HS-27A (cell line): ENCODE measurements around the gene TSPAN9.
A peak's percentile ranks its signal among the peaks of the same experiment; 100 is the strongest.

Experiments
- DNase-seq: peaks from one replicate; pipeline ENCODE4 v3.0.0-alpha.2; 2012; ENCODE audit warnings: low read depth, missing footprints

The TSPAN9 gene

GRCh38 chr12:3296409-3296701, 219.2 kb downstream of the TSPAN9 start:
- DNase-seq, result no peak

DNA sequence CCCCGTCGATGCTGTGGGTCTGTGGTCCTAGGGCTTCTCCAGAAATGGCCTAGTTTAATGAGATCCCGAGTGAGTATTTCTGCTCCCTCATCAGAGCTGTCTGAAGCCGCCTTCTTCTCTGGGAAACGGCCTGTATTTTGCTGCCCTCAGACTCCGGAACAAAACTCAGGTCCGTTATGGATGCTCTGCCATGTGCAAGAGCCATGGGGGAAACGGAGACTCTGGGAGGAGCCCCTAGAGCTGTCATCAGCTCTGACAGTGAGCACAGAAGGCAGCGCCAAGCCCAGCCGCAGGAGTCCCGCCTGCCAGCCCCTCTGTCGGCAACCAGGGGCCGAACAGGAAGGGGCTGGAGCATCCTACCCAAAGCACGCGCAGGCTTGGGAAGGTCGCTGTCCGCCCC, 221.4 kb downstream of the TSPAN9 start:
- DNase-seq, result no peak

GRCh38 chr12:3299929-3300832, 223.0 kb downstream of the TSPAN9 start:
- DNase-seq, result peak; percentile 99

DNA sequence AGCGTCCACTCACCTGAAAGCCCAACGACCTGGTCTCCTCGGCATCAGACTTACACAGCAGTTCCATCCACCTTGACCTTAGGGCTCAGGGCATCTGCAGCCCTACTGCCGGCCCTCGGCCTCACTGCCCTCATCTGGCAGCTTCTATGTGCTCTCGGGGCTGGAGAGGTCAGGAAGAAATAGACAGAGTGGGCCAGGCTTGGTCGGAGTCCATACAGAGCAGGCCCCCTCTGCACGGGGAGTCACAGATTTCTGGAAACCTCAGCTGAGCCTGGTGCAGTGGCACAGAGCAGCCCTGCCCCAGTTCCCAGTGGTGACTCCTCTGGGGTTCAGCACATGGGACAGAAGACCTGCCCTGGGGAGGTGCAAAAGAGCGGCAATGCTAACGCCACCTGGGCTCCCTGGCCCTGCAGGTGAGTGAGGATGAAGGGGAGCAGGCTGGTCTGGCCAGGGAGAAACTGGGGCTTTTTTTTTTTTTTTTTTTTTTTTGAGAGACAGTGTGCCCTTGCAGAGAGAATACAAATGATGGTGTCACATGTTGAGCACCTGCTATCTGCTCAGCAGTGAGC, 223.7 kb downstream of the TSPAN9 start:
- no peak for DNase-seq

DNA sequence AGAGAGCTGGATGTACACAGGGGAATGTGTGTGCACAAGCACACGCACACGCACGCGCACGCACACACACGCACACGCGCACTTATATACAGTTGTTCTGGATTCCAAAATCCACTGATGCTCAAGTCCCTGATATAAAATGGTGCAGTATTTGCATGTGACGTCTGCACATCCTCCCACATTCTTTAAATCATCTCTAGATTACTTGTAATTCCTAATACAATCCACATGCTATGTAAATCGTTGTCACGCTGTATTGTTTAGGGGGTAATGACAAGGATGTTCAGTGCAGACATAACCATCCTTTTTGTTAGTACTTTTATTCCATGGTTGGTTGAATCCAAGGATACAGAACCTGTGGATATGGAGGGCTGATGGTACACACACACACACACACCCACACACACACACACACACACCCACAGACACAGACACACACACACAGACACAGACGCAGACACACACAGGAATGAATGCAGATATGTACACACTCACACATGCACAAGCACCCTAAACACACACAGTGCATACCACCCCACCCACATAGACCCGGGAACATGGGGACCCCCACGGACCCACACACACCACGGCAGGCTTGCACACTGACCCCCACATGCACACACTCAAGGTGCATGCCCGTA, 225.3 kb downstream of the TSPAN9 start:
- DNase-seq, result no peak

DNA sequence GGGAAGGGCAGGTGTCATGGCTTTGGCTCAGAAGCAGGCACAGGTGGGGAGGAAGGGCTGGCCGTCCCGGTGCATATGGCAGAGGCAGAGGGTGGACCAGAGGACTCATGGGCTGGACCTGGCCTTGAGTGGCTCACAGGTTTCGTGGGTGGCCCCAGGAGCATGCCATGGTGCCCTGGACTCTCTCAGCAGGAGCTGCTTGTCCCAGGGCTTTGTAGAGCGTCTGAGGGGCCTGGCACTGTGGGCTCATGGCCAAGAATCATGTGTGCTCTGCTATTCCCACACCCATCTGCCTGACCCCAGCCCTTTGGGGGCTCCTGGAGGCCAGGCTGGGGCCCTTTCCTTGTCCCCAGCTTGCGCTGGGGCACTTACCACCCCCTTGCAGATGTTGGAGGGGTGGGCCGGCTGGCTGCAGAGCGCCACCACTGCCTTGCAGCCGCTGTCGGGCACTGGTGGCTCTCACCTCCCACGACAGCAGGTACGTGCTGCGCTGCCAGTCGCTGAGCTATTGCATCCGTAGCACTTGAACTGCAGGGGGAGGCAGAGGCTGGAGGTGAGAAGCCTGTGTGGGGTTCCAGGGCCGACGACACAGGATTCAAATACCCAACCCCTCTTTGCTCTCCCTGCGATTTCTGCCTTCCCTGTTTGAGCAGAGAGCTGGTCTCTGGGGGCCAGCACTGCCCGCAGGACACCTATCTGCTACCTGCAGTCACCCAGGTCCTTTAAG, 226.4 kb downstream of the TSPAN9 start:
- DNase-seq, result no peak

GRCh38 chr12:3304436-3305165, 227.4 kb downstream of the TSPAN9 start:
- peak; percentile 29 for DNase-seq

- no peak for DNase-seq
These were observed 228.3 kb downstream of the TSPAN9 start for GRCh38 chr12:3305464-3305863.

- no peak for DNase-seq
These were observed 228.9 kb downstream of the TSPAN9 start for GRCh38 chr12:3305904-3306619.

DNA sequence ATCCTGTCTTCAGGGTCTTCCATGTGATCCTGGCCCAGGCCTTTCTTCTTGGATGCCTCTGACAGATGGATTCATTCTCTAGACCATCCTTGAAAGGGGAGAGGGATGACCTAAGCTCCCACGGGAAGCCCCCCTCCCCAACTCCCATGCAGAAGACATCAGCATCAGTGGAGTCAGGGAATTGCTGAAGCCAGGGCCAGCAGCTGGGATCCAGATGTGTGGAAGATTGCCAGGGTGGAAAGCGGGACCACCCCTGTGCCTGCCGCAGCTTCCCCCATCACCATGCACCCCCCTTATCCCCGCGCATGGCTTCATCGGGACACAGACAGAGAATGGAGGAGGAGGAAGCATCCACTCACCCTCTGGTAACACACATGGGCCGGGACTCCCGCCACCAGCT, 230.2 kb downstream of the TSPAN9 start:
- no peak for DNase-seq

DNA sequence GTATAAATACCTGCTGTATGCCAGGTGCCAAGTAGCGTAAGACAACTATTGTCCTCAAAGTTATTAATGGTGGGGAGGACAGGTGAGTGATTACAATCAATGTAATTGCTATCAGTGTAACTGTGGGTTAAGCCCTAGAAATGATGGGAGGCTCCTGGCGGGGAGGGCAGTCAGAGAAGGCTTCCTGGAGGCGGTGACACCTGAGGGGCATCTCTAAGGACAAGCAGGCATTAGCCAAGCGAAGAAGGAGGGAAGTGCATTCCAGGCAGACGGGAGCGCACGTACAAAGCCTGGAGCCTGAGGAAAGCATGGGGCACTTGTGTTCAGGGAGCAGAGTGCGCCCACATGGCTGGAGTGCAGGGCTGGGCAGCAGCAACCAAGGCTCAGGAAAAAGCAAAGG, 230.9 kb downstream of the TSPAN9 start:
- no peak for DNase-seq

DNA sequence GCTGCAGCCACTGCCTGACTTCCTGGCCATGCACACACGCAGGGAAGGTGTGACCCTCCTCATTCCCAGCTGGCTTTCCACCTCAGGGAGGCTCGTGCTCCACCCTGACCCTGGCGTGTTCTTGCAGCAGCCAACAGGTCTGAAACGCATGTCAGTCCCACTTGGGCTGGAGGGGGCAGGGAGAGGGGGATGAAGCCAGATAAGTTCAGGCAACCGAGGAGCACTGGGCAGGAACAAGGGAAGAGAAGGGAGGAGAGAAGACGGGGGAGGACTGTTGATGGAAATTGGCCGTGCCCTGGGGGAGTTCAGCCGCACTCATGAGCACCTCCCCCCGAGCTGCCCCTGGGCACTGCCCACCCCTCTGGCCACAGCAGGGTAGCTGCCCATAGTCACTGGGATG, 231.4 kb downstream of the TSPAN9 start:
- DNase-seq, result no peak

DNA sequence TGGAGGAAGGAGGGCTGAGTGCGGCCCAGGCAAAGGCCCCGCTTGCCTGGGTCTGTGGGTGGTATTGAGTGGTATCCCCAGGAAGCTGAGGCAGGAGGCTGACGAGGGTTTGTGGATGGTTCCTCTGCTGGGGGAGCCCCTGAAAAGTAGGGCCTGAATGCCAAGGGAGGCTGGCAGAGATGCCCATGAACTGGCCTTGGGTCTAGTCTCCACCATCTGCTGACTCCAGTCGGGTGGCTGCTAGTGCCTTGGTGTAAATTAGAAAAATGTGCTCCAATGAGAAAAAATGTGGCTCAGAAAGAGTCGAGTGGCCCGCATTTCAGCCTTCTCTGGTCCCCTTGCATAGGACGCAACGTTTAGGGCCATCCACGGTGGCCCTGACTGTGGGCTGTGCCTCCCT, 232.6 kb downstream of the TSPAN9 start:
- no peak for DNase-seq

DNA sequence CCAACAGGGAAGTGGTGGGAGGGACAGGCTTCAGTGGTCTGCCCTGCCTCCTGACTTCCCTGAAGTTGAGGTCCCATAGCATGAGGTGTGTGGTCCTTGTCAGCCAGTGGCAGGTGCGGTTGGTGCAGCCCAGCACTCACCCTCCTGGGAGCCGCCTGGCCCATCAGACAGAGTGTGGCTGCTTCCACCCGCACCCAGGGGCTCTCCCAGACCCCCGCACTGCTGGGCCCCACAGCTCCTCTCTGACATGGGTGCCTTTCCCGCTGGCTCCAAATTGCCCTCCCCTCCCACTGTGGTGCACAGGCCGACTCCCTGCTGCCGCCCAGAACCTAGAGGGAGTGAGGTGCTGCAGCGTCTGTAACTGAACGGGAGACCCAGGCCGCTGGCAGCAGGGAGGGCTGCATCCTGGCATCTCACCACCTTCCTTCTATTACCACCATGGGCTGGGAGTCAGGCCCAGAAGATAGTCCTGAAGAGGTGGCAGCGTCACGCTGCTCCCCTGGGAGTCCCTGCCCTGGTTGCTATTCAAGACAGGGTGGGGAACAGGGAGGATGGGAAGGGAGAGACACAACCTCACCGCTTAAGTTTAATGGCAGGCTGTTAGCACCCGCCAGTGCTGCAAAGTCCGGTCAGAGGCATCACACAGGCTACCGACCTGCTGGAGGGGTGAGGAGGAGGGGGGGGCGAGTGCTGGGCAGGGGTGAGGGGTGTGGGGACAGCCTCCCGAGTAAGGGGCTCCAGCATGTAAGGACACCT, 233.3 kb downstream of the TSPAN9 start:
- no peak for DNase-seq

DNA sequence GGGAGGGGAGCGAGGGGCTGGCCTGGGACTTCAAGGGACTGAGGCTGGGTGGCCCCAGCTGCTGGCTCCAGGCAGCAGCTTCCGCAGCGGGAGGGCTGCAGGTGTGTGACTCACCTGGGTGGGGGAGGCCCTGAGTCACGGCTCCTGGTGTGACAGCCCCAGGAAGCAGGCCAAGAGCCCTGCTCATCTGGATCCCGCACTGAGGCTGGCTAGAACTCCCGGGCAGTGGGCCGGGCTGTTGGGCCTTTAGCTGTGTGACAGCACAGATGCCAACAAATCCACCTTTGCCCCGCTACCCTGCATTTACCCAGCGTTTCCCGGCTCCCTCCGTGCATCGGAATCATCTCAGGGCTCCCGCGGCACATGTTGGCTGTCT, 233.8 kb downstream of the TSPAN9 start:
- no peak for DNase-seq

DNA sequence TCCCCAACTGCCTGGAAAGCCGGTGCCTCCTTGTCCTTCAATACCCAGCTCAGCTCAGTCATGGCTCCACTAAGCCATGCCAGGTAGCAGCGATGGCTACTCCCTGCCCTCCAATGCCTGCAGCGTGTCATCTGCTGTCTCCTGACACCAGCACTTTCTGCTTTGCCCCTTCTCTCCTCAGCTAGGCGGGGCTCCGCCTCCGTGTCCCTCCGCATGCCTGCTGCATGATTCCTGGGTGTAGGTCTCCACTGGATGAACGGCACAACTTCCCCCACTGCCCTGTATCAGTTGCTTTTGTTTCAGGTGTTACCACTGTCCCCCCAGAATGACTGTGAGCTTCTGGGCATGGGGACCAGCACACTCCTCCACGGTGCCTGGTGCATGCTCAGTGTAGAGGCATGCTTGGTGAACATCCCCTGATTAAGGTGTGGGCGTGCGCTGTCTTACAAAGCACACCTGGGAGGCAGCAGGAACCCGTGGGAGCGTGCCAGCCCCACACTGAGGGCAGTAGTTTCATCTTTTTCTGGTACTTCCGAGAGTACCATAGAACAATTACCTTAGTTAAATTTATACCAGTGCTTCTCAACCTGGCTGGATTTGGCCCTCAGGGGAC, 234.4 kb downstream of the TSPAN9 start:
- no peak for DNase-seq

GRCh38 chr12:3313066-3313465, 235.9 kb downstream of the TSPAN9 start:
- DNase-seq, result peak; percentile 52

DNA sequence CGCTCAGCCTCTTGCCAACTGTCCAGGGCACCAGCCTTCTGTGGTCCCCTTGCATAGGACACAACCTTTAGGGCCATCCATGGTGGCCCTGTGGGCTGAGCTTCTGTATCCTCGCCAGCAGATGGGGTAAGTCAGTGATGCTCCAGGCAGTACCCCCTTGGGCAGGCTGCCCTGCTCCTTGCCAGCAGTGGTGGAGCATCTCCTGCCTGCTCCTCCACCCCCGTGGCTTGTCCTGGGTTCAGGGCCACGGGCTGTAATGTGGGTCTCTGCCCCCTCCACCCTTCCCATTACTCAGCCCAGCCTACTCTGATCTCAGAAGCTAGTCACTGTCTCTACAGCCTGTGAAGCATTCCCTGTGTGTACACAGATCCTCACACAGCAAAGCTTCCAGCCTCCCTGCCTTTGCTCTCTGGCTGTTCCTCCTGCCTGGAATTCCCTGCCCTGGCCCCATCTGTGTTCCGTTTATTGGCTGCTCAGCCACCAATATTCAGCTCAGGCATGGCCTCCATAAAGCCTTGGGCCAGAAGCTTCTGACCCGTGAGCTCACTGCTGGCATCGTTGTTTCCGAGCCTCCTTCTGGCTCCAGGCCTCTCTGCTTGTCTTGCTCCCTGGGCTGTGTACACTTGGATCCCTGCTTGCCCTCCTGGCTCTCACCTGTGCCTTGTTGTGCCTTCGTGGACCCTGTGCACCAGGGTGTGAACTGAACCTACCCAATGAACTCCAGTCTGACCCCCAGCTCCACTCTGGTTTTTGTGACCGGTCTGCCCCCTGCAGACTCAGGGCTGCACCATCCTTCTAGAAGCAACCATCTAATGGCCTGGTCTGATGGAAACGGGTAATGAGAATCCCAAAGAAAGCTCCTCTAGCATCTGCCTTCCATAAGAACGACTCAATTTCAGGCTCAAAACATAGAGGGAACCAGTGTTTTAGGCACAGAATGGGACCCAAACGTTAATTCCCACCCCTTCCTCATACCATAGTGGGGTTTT, 236.8 kb downstream of the TSPAN9 start:
- peak; percentile 14 for DNase-seq

- DNase-seq, result peak; percentile 46
These were observed 238.1 kb downstream of the TSPAN9 start for GRCh38 chr12:3315201-3315661.
